Measurements from ENCODE around the gene PASD1.

PASD1 gene

DNA sequence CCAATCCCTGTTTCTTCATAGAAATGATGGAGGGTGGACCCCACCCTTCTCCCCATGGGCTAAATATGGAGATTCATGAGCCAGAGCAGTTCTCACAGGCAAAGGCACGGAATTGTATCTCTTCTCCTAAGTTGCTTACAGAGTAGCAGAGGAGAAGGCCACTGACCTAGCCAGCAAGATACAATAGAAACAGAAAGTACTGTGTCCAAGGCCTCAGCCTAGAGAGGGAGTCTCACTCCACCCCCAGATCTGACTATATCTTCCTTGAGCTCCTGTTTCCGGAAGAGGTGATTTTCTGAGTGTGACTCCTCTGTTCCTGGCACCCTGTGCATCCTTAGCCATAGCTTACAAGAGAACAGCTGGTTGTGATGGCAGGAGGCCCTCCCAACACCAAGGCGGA is 152.3 kb downstream of the PASD1 start, which contains the start of gene FATE1:
TSS of gene FATE1 (plus strand) at position 284 of the 400 bp plus-strand sequence. CDS start at position 369, 85 bp downstream.
- H3K4me1 Mint-ChIP-seq (ENCODE audit: low read depth in 2 of 2), result no peaks in the 10 kb centered on the region
- ATAC-seq (replicated peaks) (no peak), DNase-seq (no peak)
- no peaks in the 10 kb centered on the region for H3K36me3 Mint-ChIP-seq (ENCODE audit: insufficient read depth)
- peaks cover 0 to 14% of the 10 kb centered on the region in 2 donors for H3K27me3 Mint-ChIP-seq
- H3K4me3 Mint-ChIP-seq, result no peak within 1 kb of the TSS
- no peak within 1 kb of the TSS for H3K27ac Mint-ChIP-seq
- no peaks in the 10 kb centered on the region for H3K9me3 Mint-ChIP-seq

DNA sequence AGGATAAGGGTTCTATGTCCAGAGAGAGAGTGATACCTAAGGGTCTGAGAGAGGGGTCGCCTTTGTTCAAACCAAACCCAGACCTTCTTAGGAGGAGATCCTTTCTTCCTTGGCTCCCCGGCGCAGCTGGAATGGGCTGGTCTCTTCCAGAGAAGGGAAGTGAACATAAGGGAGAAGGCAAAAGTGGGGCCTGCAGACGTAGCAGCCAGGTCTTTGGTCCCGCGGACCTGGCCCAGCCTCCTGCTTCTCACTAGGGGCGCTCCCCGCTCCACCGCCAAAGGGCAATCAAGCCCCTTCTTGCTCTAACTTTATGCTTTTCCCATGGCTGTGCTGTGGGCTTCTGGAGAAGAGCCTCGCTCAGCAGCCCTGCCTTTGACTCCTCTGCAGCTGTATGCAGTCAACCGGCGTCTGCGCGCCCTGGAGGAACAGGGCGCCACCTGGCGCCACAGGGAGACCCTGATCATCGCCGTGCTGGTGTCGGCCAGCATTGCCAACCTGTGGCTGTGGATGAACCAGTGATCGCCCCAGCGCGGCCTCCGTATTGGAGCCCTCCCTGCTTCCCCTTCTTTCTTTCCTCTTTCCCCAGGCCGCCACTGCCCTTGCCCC is 158.9 kb downstream of the PASD1 start:
- no peaks in the 10 kb centered on the region for H3K4me1 Mint-ChIP-seq (ENCODE audit: low read depth in 2 of 2)
- H3K9me3 Mint-ChIP-seq, result no peaks in the 10 kb centered on the region
- H3K27ac Mint-ChIP-seq, result no peak overlapping the region
- H3K27me3 Mint-ChIP-seq, result peaks cover 0 to 10% of the 10 kb centered on the region in 2 donors
- H3K36me3 Mint-ChIP-seq (ENCODE audit: insufficient read depth), result no peaks in the 10 kb centered on the region
- DNase-seq (no peak), ATAC-seq (replicated peaks) (no peak)
- no peak overlapping the region for H3K4me3 Mint-ChIP-seq

DNA sequence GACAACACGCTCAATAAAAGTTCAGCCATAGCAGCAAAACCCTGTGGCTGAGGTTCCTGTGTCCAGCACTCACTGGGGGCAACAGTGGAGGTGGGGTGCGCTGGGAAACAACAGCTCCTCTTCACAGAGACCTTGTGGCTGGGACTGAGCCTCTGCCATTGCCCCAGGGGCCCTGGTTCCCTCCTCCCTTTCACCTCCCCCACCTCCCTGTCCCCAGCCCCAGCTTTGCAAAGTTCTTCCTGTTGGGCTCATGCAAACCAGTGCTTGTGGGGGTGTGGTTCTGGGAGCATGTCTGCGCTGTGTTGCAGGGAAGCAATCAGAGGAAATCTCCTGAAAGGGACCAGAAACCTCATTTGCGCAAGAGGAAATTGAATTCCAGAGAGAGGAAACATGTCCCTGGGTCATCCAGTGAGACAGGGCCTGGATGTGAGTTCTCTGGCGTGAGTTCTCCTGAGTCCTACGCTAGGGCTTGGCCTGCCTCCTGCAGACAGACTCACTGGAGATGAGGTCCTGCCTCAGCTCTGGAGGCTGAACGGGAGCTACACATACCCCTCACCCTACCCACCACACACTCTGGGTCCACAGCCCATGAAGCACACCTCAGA is 159.8 kb downstream of the PASD1 start:
- Mint-ChIP-seq H3K4me3 (no peak overlapping the region), H3K27ac (no peak overlapping the region), H3K9me3 (no peaks in the 10 kb centered on the region), H3K4me1 (ENCODE audit: low read depth in 2 of 2) (no peaks in the 10 kb centered on the region), H3K36me3 (ENCODE audit: insufficient read depth) (no peaks in the 10 kb centered on the region), H3K27me3 (peaks cover 0 to 9% of the 10 kb centered on the region in 2 donors)
- no peak for DNase-seq
- no peak for ATAC-seq (replicated peaks)

DNA sequence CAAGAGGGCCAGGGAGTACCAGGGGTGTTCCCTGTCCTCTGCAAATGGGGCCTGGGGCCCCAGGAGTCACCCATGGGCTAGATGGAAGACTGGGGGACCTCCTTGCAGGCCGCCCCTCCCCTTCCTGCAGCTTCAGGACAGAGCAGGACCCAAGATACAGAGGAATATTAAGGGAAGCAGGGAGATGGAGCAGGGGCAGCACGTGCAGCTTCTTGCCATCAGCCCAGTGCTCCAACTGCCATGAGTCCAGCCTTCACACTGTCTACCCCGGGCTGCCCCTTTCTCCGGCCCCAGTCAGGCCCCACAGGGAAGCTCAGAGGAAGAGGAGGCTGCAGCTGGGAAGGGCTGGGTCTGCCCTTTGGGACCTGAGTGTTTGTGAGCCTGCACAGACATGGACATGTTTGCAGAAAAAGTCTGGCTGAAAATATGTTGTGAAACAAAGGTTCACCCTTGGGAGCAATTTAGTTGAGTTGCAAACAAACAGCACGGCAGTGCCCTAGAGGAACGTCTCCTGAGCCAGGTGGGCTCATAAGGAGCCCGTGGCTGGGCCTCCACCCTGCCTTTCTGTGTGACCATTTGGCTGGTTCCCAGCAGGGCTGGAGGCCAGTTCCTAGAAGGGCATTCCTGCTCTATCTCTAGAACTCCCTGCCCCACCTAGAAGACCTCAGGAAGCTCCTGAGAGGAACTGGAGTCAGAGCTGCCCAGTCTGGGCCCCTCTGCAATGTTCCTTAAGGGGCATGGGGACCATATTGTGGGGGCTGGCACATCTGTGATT is 161.3 kb downstream of the PASD1 start:
- H3K4me1 Mint-ChIP-seq (ENCODE audit: low read depth in 2 of 2), result no peaks in the 10 kb centered on the region
- peaks cover 0 to 17% of the 10 kb centered on the region in 2 donors for H3K27me3 Mint-ChIP-seq
- no peak for DNase-seq
- H3K9me3 Mint-ChIP-seq, result no peaks in the 10 kb centered on the region
- no peak overlapping the region for H3K4me3 Mint-ChIP-seq
- no peaks in the 10 kb centered on the region for H3K36me3 Mint-ChIP-seq (ENCODE audit: insufficient read depth)
- no peak for ATAC-seq (replicated peaks)
- H3K27ac Mint-ChIP-seq, result no peak overlapping the region

DNA sequence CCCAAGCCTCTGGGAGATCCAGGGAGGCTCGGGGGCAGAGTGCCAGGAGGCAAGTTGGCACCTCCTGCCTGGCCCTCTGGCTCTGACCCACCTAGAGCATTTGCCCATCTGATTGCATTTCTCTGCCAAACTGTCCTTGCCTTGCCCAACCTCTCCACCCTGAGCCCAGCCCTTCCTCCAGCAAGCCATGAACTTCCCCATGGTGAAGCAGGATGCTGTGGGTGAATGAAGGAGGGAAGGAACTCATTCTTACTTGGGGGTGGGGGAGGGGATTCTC is 161.8 kb downstream of the PASD1 start:
- Mint-ChIP-seq H3K9me3 (no peaks in the 10 kb centered on the region), H3K36me3 (ENCODE audit: insufficient read depth) (no peaks in the 10 kb centered on the region), H3K4me3 (no peak overlapping the region), H3K27me3 (peaks cover 0 to 17% of the 10 kb centered on the region in 2 donors), H3K4me1 (ENCODE audit: low read depth in 2 of 2) (no peaks in the 10 kb centered on the region), H3K27ac (no peak overlapping the region)
- no peak for DNase-seq
- no peak for ATAC-seq (replicated peaks)

Measured in effector memory CD8-positive, alpha-beta T cell (primary cell).